MM.1S (cell line): ENCODE results near the gene KCNK7.

Source experiments
- DNase-seq: peaks from one replicate; pipeline ENCODE4 v3.0.0-alpha.2; 2015
- H2AFZ ChIP-seq: fragments of 300-600 bp; sonication (generic); 2 replicates; pipeline ENCODE4 v1.6.0; 2016; ENCODE audit warnings: antibody characterized with exemption, low read length
- H3F3A ChIP-seq: fragments of 300-600 bp; sonication (generic); 2 replicates; pipeline ENCODE4 v1.6.1; 2016; ENCODE audit warnings: mild to moderate bottlenecking, antibody characterized with exemption, low read length, moderate library complexity, mixed read lengths; ENCODE audit not compliant: insufficient read depth
- H3K27ac ChIP-seq: fragments of 300-600 bp; sonication (generic); 2 replicates; pipeline ENCODE4 v1.5.1; 2016; ENCODE audit warnings: mild to moderate bottlenecking, low read length
- H3K27me3 ChIP-seq: fragments of 300-600 bp; sonication (generic); replicated peaks from 2 replicates; pipeline ENCODE4 v1.6.0; 2016; ENCODE audit warnings: low read length; ENCODE audit not compliant: insufficient read depth
- H3K36me3 ChIP-seq: fragments of 300-600 bp; sonication (generic); replicated peaks from 2 replicates; pipeline ENCODE4 v1.6.1; 2016; ENCODE audit warnings: mild to moderate bottlenecking, low read length, mixed read lengths; ENCODE audit not compliant: insufficient read depth
- H3K4me1 ChIP-seq: fragments of 300-600 bp; sonication (generic); 2 replicates; pipeline ENCODE4 v1.6.1; 2016; ENCODE audit warnings: low read length, mixed read lengths
- H3K4me2 ChIP-seq: fragments of 300-600 bp; sonication (generic); 2 replicates; pipeline ENCODE4 v1.6.0; 2016; ENCODE audit warnings: low read depth, low read length
- H3K4me3 ChIP-seq: fragments of 300-600 bp; sonication (generic); 2 replicates; pipeline ENCODE4 v1.5.1; 2016; ENCODE audit warnings: low read length, mixed read lengths
- H3K79me2 ChIP-seq: fragments of 300-600 bp; sonication (generic); 2 replicates; pipeline ENCODE4 v1.6.1; 2016; ENCODE audit warnings: mixed run types, low read length, mixed read lengths
- H3K9ac ChIP-seq: fragments of 300-600 bp; sonication (generic); 2 replicates; pipeline ENCODE4 v1.6.1; 2016; ENCODE audit warnings: low read length, mixed read lengths
- H3K9me2 ChIP-seq: fragments of 300-600 bp; sonication (generic); replicated peaks from 2 replicates; pipeline ENCODE4 v1.6.1; 2016; ENCODE audit warnings: mild to moderate bottlenecking, low read length, mixed read lengths; ENCODE audit not compliant: insufficient read depth
- H3K9me3 ChIP-seq: fragments of 300-600 bp; sonication (generic); replicated peaks from 2 replicates; pipeline ENCODE4 v1.6.1; 2016; ENCODE audit warnings: mild to moderate bottlenecking, low read length, mixed read lengths; ENCODE audit not compliant: insufficient read depth
- H4K20me1 ChIP-seq: fragments of 300-600 bp; sonication (generic); 2 replicates; pipeline ENCODE4 v1.6.1; 2016; ENCODE audit warnings: mild to moderate bottlenecking, low read length, moderate library complexity, mixed read lengths; ENCODE audit not compliant: insufficient read depth
- EZH2 ChIP-seq: fragments of 300-600 bp; sonication (generic); optimal IDR thresholded peaks from 2 replicates; pipeline ENCODE3; 2017; ENCODE audit warnings: low read depth, mild to moderate bottlenecking, antibody characterized with exemption, low read length, mixed read lengths
- EZH2phosphoT487 ChIP-seq: fragments of 300-600 bp; sonication (generic); IDR thresholded peaks from 2 replicates; pipeline ENCODE4 v1.6.1; 2018; ENCODE audit warnings: antibody characterized with exemption, low read length
- TF ChIP-seq, protein P1 (sequence below): fragments of 300-600 bp; sonication (generic); IDR thresholded peaks from 2 replicates; pipeline ENCODE4 v1.5.1; 2016; ENCODE audit warnings: antibody characterized with exemption, low read length, mixed read lengths

KCNK7 gene

DNA sequence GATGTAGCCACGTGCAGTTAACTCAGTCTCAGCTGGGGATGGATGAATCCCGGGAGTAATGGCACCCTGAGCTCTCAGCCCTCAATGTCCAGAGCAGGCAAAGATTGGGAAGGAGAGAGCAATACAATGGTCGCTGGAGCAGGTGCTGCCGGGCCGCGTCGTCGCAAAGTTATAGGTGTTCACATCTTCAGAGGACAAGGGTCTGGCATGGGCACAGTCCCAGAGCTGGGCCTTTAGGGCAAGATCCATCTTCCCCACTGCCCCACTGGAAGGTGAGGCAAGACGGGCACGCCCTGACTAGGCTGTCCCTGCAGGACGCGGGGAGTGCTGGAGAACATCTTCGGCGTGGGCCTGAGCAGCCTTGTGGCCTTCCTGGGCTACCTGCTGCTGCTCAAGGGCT, 27.6 kb upstream of the KCNK7 start:
- no peak overlapping the region for H2AFZ ChIP-seq
- no peak overlapping the region for H3K4me3 ChIP-seq
- H3K36me3 ChIP-seq = 0 out of 2 replicates have a peak, but pooled peaks cover 3% of the 10 kb centered on the region
- TF ChIP-seq EZH2 (no peak), EZH2phosphoT487 (no peak)
- TF ChIP-seq, protein P1, sequence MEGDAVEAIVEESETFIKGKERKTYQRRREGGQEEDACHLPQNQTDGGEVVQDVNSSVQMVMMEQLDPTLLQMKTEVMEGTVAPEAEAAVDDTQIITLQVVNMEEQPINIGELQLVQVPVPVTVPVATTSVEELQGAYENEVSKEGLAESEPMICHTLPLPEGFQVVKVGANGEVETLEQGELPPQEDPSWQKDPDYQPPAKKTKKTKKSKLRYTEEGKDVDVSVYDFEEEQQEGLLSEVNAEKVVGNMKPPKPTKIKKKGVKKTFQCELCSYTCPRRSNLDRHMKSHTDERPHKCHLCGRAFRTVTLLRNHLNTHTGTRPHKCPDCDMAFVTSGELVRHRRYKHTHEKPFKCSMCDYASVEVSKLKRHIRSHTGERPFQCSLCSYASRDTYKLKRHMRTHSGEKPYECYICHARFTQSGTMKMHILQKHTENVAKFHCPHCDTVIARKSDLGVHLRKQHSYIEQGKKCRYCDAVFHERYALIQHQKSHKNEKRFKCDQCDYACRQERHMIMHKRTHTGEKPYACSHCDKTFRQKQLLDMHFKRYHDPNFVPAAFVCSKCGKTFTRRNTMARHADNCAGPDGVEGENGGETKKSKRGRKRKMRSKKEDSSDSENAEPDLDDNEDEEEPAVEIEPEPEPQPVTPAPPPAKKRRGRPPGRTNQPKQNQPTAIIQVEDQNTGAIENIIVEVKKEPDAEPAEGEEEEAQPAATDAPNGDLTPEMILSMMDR = no peak
- H3F3A ChIP-seq = no peaks in the 10 kb centered on the region
- H3K4me1 ChIP-seq = no peaks in the 10 kb centered on the region
- no peak overlapping the region for H3K27ac ChIP-seq
- no peak overlapping the region for H3K9ac ChIP-seq
- H3K27me3 ChIP-seq = no peaks in the 10 kb centered on the region
- no peaks in the 10 kb centered on the region for H3K9me3 ChIP-seq
- H3K79me2 ChIP-seq = peaks cover 30% of the 10 kb centered on the region
- no peak overlapping the region for H3K4me2 ChIP-seq
- no peak for DNase-seq
- H4K20me1 ChIP-seq = no peaks in the 10 kb centered on the region; the same call in 1 of the 2 replicates
- no peaks in the 10 kb centered on the region for H3K9me2 ChIP-seq

DNA sequence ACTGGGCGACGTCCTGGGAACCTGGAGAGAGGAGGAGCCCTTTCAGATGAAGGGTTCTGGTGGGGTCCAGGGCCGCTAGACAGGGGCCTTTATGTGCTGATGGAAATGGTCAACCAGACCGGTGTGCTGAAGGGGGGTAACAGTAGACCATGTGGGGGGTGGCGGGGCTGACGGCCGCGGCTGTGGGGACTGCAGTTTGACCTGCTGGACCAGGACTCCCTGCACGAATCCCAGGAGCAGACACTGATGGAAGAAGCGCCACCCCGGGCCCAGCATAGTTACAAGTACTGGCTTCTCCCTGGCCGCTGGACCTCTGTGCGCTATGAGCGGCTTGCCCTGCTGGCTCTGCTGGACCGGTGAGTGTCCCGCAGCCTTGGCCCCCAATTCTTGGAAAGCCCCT, 26.4 kb upstream of the KCNK7 start:
- Histone ChIP-seq H3K79me2 (peaks cover 42% of the 10 kb centered on the region), H3K9me3 (no peaks in the 10 kb centered on the region), H3F3A (no peaks in the 10 kb centered on the region), H3K27ac (no peak overlapping the region), H3K4me1 (peaks cover 5% of the 10 kb centered on the region; the same call in 1 of the 2 replicates), H3K9ac (no peak overlapping the region), H3K36me3 (0 out of 2 replicates have a peak, but pooled peaks cover 2% of the 10 kb centered on the region), H3K9me2 (no peaks in the 10 kb centered on the region), H3K4me3 (no peak overlapping the region), H3K27me3 (no peaks in the 10 kb centered on the region), H4K20me1 (no peaks in the 10 kb centered on the region; the same call in 1 of the 2 replicates), H3K4me2 (no peak overlapping the region), H2AFZ (no peak overlapping the region)
- TF ChIP-seq EZH2 (no peak), EZH2phosphoT487 (no peak)
- TF ChIP-seq, protein P1 = no peak
- DNase-seq = no peak

DNA sequence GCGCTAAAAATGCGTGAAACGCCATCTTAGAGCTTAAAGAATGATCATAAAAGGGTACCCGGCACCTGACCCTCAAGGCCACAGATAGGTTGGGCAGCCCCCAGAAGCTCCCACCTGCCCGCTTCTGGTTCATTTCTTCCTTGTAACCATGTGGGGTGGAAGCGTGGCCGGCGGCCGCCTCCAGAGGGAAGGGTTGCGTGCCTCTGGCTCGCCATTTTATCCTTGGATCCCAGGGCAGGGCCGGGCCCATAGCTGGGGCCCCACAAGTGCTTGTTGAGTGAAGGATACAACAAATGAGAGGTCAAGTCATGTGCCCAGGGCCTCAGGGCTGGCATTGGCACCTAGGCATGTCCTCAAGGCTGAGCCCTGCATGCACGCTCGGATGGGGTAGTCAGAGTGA, 25.9 kb upstream of the KCNK7 start:
- Histone ChIP-seq H3K79me2 (peaks cover 44% of the 10 kb centered on the region), H3K9me2 (no peaks in the 10 kb centered on the region), H3K27ac (no peak overlapping the region), H3K9me3 (no peaks in the 10 kb centered on the region), H3K4me1 (peaks cover 11% of the 10 kb centered on the region; the same call in 1 of the 2 replicates), H3K27me3 (no peaks in the 10 kb centered on the region), H3K4me3 (no peak overlapping the region), H4K20me1 (no peaks in the 10 kb centered on the region; the same call in 1 of the 2 replicates), H3K36me3 (no peaks in the 10 kb centered on the region), H3K9ac (no peak overlapping the region), H3F3A (no peaks in the 10 kb centered on the region), H3K4me2 (no peak overlapping the region), H2AFZ (no peak overlapping the region)
- TF ChIP-seq EZH2 = no peak
- no peak for TF ChIP-seq EZH2phosphoT487
- TF ChIP-seq, protein P1 = no peak
- DNase-seq = no peak
